H9 (cell line): ENCODE results near the gene SETBP1. TPM values are rescaled to one million over a fixed set of nuclear protein-coding genes. Genes with fewer than 3 reads are reported as not detected.

Source experiments
- DNase-seq: peaks from one replicate; pipeline ENCODE4 v3.0.0-alpha.2; 2017
- H2AFZ ChIP-seq: one replicate; pipeline ENCODE4 v1.6.1; 2013; ENCODE audit warnings: mild to moderate bottlenecking, low read length, control low read depth, moderate library complexity
- H2AK5ac ChIP-seq: 2 replicates; pipeline ENCODE4 v1.6.1; 2013; ENCODE audit warnings: low read length, control low read depth, mixed read lengths; ENCODE audit not compliant: insufficient read length
- H2BK120ac ChIP-seq: one replicate; pipeline ENCODE4 v1.6.1; 2013; ENCODE audit warnings: low read depth, mild to moderate bottlenecking, low read length, control low read depth, inconsistent platforms; ENCODE audit not compliant: poor library complexity, severe bottlenecking
- H2BK12ac ChIP-seq: 2 replicates; pipeline ENCODE4 v1.6.1; 2013; ENCODE audit warnings: low read length, control low read depth, mixed read lengths, low read depth; ENCODE audit not compliant: insufficient read length
- H2BK15ac ChIP-seq: 2 replicates; pipeline ENCODE4 v1.6.1; 2013; ENCODE audit warnings: low read depth, low read length, control low read depth
- H2BK20ac ChIP-seq: one replicate; pipeline ENCODE4 v1.6.1; 2013; ENCODE audit warnings: low read depth, mild to moderate bottlenecking, low read length, control low read depth, inconsistent platforms; ENCODE audit not compliant: poor library complexity, severe bottlenecking
- H2BK5ac ChIP-seq: 2 replicates; pipeline ENCODE4 v1.6.1; 2013; ENCODE audit warnings: low read length, control low read depth, mixed read lengths; ENCODE audit not compliant: insufficient read length
- H3K14ac ChIP-seq: 2 replicates; pipeline ENCODE4 v1.6.1; 2013; ENCODE audit warnings: low read length, control low read depth; ENCODE audit not compliant: insufficient read depth
- H3K18ac ChIP-seq: 2 replicates; pipeline ENCODE4 v1.6.1; 2013; ENCODE audit warnings: low read depth, mild to moderate bottlenecking, mixed read lengths, low read length, control low read depth; ENCODE audit not compliant: insufficient read length
- H3K23ac ChIP-seq: 2 replicates; pipeline ENCODE4 v1.6.1; 2013; ENCODE audit warnings: low read length, control low read depth, mixed read lengths, low read depth; ENCODE audit not compliant: insufficient read length
- H3K23me2 ChIP-seq: 2 replicates; pipeline ENCODE4 v1.6.1; 2013; ENCODE audit warnings: low read depth, mild to moderate bottlenecking, mixed read lengths, low read length, control low read depth; ENCODE audit not compliant: insufficient read length, poor library complexity, severe bottlenecking
- H3K27ac ChIP-seq: 2 replicates; pipeline ENCODE4 v1.5.1; 2013; ENCODE audit warnings: low read length, control low read depth, mixed read lengths, low read depth; ENCODE audit not compliant: insufficient read length
- H3K27me3 ChIP-seq: 2 replicates; pipeline ENCODE4 v1.6.1; 2013; ENCODE audit warnings: low read length, control low read depth, inconsistent platforms; ENCODE audit not compliant: insufficient read depth
- H3K4ac ChIP-seq: 2 replicates; pipeline ENCODE4 v1.6.1; 2013; ENCODE audit warnings: low read depth, mild to moderate bottlenecking, control low read depth, inconsistent platforms, low read length, moderate library complexity
- H3K4me1 ChIP-seq: 2 replicates; pipeline ENCODE4 v1.6.1; 2013; ENCODE audit warnings: low read length, control low read depth, inconsistent platforms; ENCODE audit not compliant: insufficient read depth
- H3K4me2 ChIP-seq: 2 replicates; pipeline ENCODE4 v1.6.1; 2013; ENCODE audit warnings: low read length, control low read depth, mixed read lengths; ENCODE audit not compliant: insufficient read length, insufficient read depth
- H3K56ac ChIP-seq: 2 replicates; pipeline ENCODE4 v1.6.1; 2013; ENCODE audit warnings: low read depth, mild to moderate bottlenecking, mixed read lengths, low read length, control low read depth; ENCODE audit not compliant: insufficient read length
- H3K79me1 ChIP-seq: 2 replicates; pipeline ENCODE4 v1.6.1; 2013; ENCODE audit warnings: low read depth, mild to moderate bottlenecking, moderate library complexity, low read length, control low read depth, inconsistent platforms; ENCODE audit not compliant: insufficient read depth, poor library complexity, severe bottlenecking
- H3K79me2 ChIP-seq: 2 replicates; pipeline ENCODE4 v1.6.1; 2013; ENCODE audit warnings: low read length, control low read depth, inconsistent platforms; ENCODE audit not compliant: insufficient read depth
- H3K9ac ChIP-seq: 2 replicates; pipeline ENCODE4 v1.6.1; 2013; ENCODE audit warnings: low read length, control low read depth, mixed read lengths; ENCODE audit not compliant: insufficient read length; ENCODE audit errors: extremely low read depth
- H3K9me3 ChIP-seq: one replicate; pipeline ENCODE4 v1.6.1; 2013; ENCODE audit warnings: low read depth, low read length, inconsistent platforms; ENCODE audit not compliant: control insufficient read depth
- H3T11ph ChIP-seq: one replicate; pipeline ENCODE4 v1.6.1; 2013; ENCODE audit warnings: mild to moderate bottlenecking, low read length, control low read depth, inconsistent platforms
- H4K20me1 ChIP-seq: one replicate; pipeline ENCODE4 v1.6.1; 2013; ENCODE audit not compliant: control insufficient read depth, insufficient read length, insufficient read depth
- H4K5ac ChIP-seq: 2 replicates; pipeline ENCODE4 v1.6.1; 2013; ENCODE audit warnings: low read depth, mild to moderate bottlenecking, mixed read lengths, low read length, control low read depth; ENCODE audit not compliant: insufficient read length
- H4K8ac ChIP-seq: replicated peaks from 2 replicates; pipeline ENCODE4 v1.6.1; 2013; ENCODE audit warnings: low read length, control low read depth, mixed read lengths, low read depth; ENCODE audit not compliant: insufficient read length
- H4K91ac ChIP-seq: 2 replicates; pipeline ENCODE4 v1.6.1; 2013; ENCODE audit warnings: low read depth, mild to moderate bottlenecking, moderate library complexity, mixed read lengths, low read length, control low read depth; ENCODE audit not compliant: insufficient read length
- H3K27ac Mint-ChIP-seq, 3 experiments: 2 replicates in 2 of 3; 3 replicates in 1 of 3; pipeline ENCODE4 v1.8.0; 2020 to 2021; ENCODE audit warnings: mixed read lengths in 3 of 3, mild to moderate bottlenecking in 1 of 3, moderate library complexity in 1 of 3
- H3K27me3 Mint-ChIP-seq: 2 replicates; pipeline ENCODE4 v1.8.0; 2021; ENCODE audit warnings: low read depth, mild to moderate bottlenecking, moderate library complexity, mixed read lengths
- H3K36me3 Mint-ChIP-seq, 3 experiments: 2 replicates in 2 of 3; 3 replicates in 1 of 3; pipeline ENCODE4 v1.8.0; 2020 to 2021; ENCODE audit warnings: low read depth in 3 of 3, mixed read lengths in 3 of 3; ENCODE audit not compliant: insufficient read depth in 1 of 3
- H3K4me1 Mint-ChIP-seq, 2 experiments: 2 replicates each; pipeline ENCODE4 v1.8.0; 2020; ENCODE audit warnings: mixed read lengths in 2 of 2
- H3K4me3 Mint-ChIP-seq, 2 experiments: 2 replicates in 1 of 2; 3 replicates in 1 of 2; pipeline ENCODE4 v1.8.0; 2020 to 2021; ENCODE audit warnings: mild to moderate bottlenecking in 2 of 2, mixed read lengths in 2 of 2, moderate library complexity in 1 of 2
- H3K9me3 Mint-ChIP-seq, 2 experiments: 2 replicates in 1 of 2; 3 replicates in 1 of 2; pipeline ENCODE4 v1.8.0; 2020; ENCODE audit warnings: mild to moderate bottlenecking in 2 of 2, mixed read lengths in 2 of 2, moderate library complexity in 1 of 2
- WGBS: extraction: QIAGEN DNeasy Blood & Tissue Kit; methylation state at CpG from one replicate; pipeline ENCODE4 v1.1.7; 2013; ENCODE audit warnings: missing lambda C conversion rate, low lambda C conversion rate, mixed read lengths; ENCODE audit not compliant: insufficient read length; ENCODE audit errors: extremely low coverage; 5-methylcytosine and 5-hydroxymethylcytosine counted together
- total RNA-seq: library from RNA; stranded (reverse); gene quantifications from 2 replicates; pipeline ENCODE4 v1.2.1, GENCODE V29; 2021
- TF ChIP-seq, protein P1 (sequence below): fragments of 200-600 bp; sonication (generic); conservative IDR thresholded peaks from 3 replicates; pipeline ENCODE4 v1.8.0; 2021; ENCODE audit warnings: antibody characterized with exemption, mild to moderate bottlenecking

Gene SETBP1
- total RNA-seq, 1 experiment from 2014 or later = 4.6 TPM

- H3K9me3 Mint-ChIP-seq = no peaks in the 10 kb centered on the region
- H4K8ac ChIP-seq = no peak overlapping the region
- no peak overlapping the region for H4K5ac ChIP-seq
- TF ChIP-seq, protein P1, sequence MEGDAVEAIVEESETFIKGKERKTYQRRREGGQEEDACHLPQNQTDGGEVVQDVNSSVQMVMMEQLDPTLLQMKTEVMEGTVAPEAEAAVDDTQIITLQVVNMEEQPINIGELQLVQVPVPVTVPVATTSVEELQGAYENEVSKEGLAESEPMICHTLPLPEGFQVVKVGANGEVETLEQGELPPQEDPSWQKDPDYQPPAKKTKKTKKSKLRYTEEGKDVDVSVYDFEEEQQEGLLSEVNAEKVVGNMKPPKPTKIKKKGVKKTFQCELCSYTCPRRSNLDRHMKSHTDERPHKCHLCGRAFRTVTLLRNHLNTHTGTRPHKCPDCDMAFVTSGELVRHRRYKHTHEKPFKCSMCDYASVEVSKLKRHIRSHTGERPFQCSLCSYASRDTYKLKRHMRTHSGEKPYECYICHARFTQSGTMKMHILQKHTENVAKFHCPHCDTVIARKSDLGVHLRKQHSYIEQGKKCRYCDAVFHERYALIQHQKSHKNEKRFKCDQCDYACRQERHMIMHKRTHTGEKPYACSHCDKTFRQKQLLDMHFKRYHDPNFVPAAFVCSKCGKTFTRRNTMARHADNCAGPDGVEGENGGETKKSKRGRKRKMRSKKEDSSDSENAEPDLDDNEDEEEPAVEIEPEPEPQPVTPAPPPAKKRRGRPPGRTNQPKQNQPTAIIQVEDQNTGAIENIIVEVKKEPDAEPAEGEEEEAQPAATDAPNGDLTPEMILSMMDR = no peak
- H3K27ac Mint-ChIP-seq = no peak overlapping the region
- no peaks in the 10 kb centered on the region for H3K79me2 ChIP-seq
- H3K56ac ChIP-seq = no peak overlapping the region
- H3K27me3 Mint-ChIP-seq = peaks cover 2% of the 10 kb centered on the region; the same call in 1 of the 2 replicates
- no peaks in the 10 kb centered on the region for H3K79me1 ChIP-seq
- no peak overlapping the region for H3T11ph ChIP-seq
- H3K4ac ChIP-seq = no peak overlapping the region
- H3K14ac ChIP-seq = no peak overlapping the region
- H3K23ac ChIP-seq = no peak overlapping the region
- H2BK12ac ChIP-seq = no peak overlapping the region
- H3K27me3 ChIP-seq = no peaks in the 10 kb centered on the region
- H4K91ac ChIP-seq = no peak overlapping the region
- H2BK20ac ChIP-seq = no peak overlapping the region
- no peak overlapping the region for H3K9ac ChIP-seq
- H3K4me3 Mint-ChIP-seq = no peak overlapping the region
- H3K9me3 ChIP-seq = no peaks in the 10 kb centered on the region
- H3K4me1 Mint-ChIP-seq = no peaks in the 10 kb centered on the region
- no peaks in the 10 kb centered on the region for H3K4me1 ChIP-seq
- no peaks in the 10 kb centered on the region for H3K23me2 ChIP-seq
- H2BK5ac ChIP-seq = no peak overlapping the region
- H2BK120ac ChIP-seq = no peak overlapping the region
- no peak overlapping the region for H2AFZ ChIP-seq
- H3K27ac ChIP-seq = no peak overlapping the region
- DNase-seq = no peak
- H2BK15ac ChIP-seq = no peak overlapping the region
- no peaks in the 10 kb centered on the region for H3K36me3 Mint-ChIP-seq
- H3K18ac ChIP-seq = no peak overlapping the region
- no CpG with 5 or more reads among the region's 3 CpGs for WGBS
- H4K20me1 ChIP-seq = no peaks in the 10 kb centered on the region
- no peak overlapping the region for H2AK5ac ChIP-seq
- no peak overlapping the region for H3K4me2 ChIP-seq
Observed at GRCh38 chr18:44979748-44980147, 299.1 kb downstream of the SETBP1 start.
